Measurements from ENCODE around the gene WFIKKN1. TPM values are rescaled to one million over a fixed set of nuclear protein-coding genes. Genes with fewer than 3 reads are reported as not detected.
A peak's percentile ranks its signal among the peaks of the same experiment; 100 is the strongest.

The WFIKKN1 gene
- total RNA-seq, 1 donor from 2014 or later, result 0.40 TPM

- no peak for DNase-seq (ENCODE audit: low spot score)
These were observed 11.2 kb upstream of the WFIKKN1 start for GRCh38 chr16:619476-620100.

GRCh38 chr16:620700-621525 lies 9.9 kb upstream of the WFIKKN1 start:
- intact Hi-C loops (cut with DNase I), result no loop called here
- DNase-seq (ENCODE audit: low spot score), result no peak

More at GRCh38 chr16:619476-620100, 11.2 kb upstream of the WFIKKN1 start:
- intact Hi-C loops (cut with DNase I), result no loop called here

DNA sequence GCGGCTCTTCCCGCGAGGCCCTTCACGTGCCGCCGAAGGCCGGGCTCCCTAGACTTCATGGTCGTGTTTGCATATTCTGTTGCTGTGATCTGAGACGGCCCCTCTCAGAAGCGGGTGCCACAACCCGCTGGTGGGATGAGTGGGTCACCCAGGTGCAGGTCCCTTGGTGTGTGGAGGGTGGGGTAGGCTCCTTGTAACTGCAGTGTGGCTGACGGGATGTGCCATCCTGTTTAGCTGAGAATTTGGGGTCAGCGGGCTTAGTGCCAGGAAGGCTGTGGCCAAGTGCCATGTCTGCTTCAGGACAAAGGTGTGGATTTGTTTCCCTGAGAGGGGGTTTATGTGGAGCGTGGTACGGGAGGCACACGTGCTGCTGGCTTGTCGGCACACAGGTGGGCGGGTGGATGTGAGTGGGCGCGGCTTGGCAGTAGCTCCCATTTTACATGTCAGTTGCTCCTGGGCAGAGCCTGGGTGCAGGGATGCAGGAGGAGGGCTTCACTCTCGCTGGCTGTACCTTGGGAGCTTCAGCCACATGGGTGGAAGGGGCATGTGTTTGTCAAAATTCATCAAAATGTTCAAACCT lies 9.2 kb upstream of the WFIKKN1 start:
- DNase-seq (ENCODE audit: low spot score), result no peak

GRCh38 chr16:622920-623280 lies 7.9 kb upstream of the WFIKKN1 start:
- intact Hi-C loops (cut with DNase I), result no loop called here
- no peak for DNase-seq (ENCODE audit: low spot score)

More for the DNA sequence above, 9.2 kb upstream of the WFIKKN1 start:
- intact Hi-C loops (cut with DNase I), result no loop called here

DNA sequence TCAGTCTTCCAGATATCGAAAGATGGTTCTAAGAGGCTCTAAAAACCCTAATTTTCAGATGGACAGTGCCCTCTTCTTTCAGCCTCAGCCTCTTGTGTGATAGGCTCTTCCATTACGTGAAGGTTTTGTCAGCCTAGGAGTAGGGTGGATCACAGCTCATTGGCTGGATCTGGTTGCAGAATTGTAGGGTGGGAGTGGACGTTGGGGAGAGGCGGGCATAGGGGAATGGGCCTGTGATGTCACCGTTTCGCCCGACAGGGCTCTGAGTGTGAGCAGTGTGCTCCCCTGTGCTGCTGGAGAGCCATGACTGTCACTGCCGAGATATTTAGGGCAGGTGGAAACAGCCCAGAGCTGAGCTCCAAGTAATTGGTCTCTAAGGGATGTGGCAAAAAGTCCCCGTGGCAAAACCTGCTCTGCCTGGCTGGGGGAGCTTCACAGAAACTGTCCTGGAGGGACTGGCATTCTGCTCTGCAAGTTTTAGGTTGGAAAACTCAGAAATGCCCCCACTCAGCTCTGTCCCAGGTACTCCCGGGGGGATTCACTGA lies 6.2 kb upstream of the WFIKKN1 start:
- no peak for DNase-seq (ENCODE audit: low spot score)
- intact Hi-C loops (cut with DNase I), result no loop called here

DNA sequence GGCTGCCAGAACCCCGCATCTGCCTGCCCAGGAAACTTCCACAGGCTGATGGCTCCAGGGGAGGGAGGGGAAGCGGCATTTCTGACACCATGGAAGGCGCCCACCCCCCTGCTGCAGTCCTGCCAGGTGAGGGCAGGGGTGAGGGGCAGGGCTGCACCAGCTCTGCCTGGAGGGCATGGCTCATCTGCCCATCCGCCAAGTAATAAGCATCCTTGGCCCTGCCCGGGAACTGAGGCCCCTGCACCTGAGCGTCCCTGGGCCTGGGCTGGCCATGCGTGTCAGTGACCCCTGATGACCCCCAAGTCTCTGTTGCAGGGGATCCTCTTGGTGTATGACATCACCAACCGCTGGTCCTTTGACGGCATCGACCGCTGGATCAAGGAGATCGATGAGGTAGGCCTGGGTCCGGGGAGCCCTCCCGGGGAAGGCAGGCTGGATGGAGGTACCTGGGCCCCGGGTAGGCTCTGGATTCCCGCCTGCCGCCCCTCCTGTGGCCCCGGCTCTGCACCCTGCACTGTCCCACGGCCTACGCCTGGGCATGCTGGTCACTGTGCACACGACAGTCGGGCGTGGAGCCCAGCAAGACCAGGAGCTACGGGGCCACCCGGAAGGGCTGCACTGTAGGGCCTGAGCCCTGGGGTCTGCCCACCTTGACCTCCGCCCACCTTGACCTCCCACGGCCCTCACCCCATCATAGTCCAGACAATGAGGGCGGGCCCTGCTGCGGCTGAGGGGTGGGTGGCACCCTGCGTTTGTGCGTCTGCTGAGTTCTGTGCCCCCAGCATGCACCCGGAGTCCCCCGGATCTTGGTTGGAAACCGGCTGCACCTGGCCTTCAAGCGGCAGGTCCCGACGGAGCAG lies 5.4 kb upstream of the WFIKKN1 start:
- no peak for DNase-seq (ENCODE audit: low spot score)
- intact Hi-C loops (cut with DNase I), result no loop called here

DNA sequence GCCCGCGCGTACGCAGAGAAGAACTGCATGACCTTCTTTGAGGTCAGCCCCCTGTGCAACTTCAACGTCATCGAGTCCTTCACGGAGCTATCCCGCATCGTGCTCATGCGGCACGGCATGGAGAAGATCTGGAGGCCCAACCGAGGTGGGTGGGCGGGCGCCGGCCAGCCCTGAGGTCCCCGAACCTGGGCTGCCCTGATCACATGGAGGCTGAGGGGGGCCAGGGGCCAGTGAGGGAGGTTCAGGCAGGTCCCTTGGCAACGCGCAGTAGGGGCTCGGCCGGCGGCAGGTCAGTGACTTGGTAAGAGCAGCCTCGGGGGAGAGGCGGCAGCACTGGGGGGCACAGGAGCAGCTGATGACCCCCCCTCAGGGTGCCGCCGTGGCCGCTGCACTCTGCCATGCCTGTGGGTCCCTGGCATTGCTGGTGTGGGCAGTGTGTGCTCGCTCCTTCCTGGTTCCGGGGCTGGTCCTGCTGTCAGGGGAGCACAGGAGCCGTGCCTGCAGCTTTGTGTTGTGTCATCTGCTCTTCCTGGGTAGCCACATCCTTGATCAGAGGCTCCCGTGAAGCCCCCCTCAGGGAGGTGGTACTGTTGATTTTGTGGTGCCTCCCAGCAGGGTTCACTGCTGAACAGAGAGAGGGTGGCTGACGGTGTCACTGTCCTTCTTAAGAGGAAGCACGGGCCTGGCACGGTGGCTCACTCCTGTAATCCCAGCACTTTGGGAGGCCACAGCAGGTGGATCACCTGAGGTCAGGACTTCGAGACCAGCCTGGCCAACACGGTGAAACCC lies 4.6 kb upstream of the WFIKKN1 start:
- peak; percentile 75 for DNase-seq (ENCODE audit: low spot score)
- intact Hi-C loops (cut with DNase I), result no loop called here

DNA sequence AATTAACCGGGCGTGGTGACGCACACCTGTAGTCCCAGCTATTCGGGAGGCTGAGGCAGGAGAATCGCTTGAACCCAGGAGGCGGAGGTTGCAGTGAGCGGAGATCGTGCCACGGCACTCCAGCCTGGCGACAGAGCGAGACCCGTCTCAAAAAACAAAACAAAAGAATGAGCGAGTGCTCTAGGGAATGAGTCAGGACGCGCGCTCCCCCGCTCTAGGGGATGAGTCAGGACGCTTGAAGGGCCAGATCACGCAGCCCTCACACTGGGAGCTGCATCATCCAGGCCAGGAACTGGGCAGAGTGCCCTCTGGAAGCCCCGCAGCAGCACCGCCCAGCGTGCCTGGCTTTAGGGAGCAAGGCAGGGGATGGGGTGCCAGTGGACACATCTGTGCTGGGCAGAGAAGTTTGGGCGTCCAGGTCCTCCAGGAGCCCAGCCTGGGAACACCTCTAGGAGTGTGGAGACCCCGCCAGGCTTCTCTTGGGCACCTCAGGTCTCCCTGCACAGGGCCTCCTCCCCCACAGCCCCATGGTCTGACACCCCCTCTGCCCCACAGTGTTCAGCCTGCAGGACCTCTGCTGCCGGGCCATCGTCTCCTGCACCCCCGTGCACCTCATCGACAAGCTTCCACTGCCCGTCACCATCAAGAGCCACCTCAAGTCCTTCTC lies 3.9 kb upstream of the WFIKKN1 start:
- DNase-seq (ENCODE audit: low spot score), result no peak
- intact Hi-C loops (cut with DNase I), result no loop called here

GRCh38 chr16:627454-628239 lies 3.1 kb upstream of the WFIKKN1 start:
- DNase-seq (ENCODE audit: low spot score), result no peak
- intact Hi-C loops (cut with DNase I), result no loop called here

DNA sequence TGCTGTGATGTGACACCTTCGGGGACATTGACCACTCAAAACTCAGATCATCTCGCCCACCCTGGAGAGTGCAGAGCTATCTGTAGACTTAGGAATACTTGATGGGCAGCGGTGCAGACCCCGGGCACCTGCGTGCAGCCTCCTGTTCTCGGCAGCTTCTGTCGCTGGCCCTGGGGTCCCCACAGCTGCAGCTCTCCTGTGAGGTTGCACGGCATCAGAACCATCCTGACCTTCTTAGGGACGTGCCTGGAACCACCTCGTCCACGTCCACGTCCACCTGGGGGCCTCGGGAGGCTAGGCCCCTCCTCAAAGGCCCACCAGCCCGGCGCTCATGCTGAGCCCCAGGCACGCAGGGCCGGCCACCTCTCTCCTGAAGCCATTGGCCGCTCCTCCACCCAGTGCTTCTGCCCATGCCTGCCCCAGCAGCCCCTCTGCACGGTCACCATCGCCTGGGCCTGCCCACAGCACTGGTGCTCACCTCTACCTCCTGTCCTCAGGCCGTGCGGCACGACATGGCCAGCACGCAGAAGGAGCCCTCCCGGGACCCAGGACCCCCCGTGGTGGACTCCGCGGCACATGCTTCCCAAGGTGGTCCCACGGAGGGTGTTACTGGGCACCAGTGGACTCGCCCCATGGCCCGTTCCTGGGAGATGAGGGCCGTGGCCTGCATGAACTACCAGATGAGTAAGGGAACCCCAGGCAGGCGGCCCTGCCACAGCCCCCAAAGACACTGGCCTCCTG lies 2.3 kb upstream of the WFIKKN1 start:
- DNase-seq (ENCODE audit: low spot score), result no peak
- intact Hi-C loops (cut with DNase I), result no loop called here

- intact Hi-C loops (cut with DNase I), result no loop called here
- no peak for DNase-seq (ENCODE audit: low spot score)
These were observed 1.5 kb upstream of the WFIKKN1 start for GRCh38 chr16:629185-629832.

GRCh38 chr16:629833-630248 lies 944 bp upstream of the WFIKKN1 start:
- DNase-seq (ENCODE audit: low spot score), result no peak
- intact Hi-C loops (cut with DNase I), result no loop called here

DNA sequence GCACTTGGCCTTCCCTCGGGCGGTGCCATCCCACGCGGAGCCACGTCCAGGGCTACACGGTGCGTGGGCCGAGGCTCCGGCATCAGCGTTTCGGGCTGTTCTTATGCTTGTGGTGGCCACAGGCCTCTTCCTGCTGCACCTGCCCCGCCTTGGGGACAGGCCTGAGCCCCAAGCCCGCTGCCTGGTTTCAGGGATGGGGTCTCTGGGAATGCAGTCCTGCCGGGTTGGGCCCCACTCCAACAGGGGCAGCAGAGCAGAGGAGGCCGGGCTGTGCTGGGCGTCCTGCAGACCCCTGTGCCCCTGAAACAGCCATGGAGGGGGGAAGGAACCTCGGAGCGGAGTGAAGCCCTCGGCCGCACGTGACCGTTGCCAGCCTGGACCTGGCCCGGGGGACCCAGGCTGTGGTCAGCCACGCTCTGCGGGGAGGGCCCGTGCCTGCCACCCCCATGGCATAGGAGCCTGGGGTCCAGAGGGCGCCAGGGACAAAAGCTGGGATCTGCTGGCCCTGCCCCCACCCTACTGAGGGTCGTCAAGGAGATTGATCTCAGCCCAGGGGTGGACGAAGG lies 453 bp upstream of the WFIKKN1 start:
- intact Hi-C loops (cut with DNase I), result no loop called here
- no peak for DNase-seq (ENCODE audit: low spot score)

DNA sequence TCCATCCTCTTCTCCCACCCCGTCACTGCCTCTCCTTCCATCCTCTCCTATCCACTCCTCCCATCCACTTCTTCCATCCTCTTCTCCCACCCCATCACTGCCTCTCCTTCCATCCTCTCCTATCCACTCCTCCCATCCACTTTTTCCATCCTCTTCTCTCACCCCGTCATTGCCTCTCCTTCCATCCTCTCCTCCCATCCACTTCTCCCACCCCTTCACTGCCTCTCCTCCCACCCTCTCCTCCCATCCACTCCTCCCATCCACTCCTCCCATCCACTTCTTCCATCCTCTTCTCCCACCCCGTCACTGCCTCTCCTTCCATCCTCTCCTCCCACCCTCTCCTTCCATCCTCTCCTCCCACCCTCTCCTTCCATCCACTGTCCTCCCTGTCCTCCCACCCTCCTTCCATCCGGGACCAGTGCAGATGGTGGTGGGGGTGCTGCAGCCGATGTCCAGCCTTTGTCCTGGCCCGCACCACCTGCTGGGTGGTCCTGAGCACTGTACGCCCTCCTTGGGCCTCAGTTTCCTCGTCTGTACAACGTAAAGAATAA lies 1.1 kb downstream of the WFIKKN1 start:
- intact Hi-C loops (cut with DNase I), result no loop called here
- DNase-seq (ENCODE audit: low spot score), result no peak

GRCh38 chr16:632486-633335 lies 1.9 kb downstream of the WFIKKN1 start:
- intact Hi-C loops (cut with DNase I), result no loop called here
- DNase-seq (ENCODE audit: low spot score), result no peak

All from cardiac septum (tissue), 1 donor.